NCI-H2196 (cell line): Measurements from ENCODE around the gene ZNF532.
"Not testable (repeated sequence)": the region's sequence is repeated elsewhere in the genome, so short reads cannot be mapped to it uniquely, and the experiment has no call there.

Experiments used
- DNase-seq: peaks from one replicate; lab custom pipeline; 2025; ENCODE audit not compliant: unreplicated experiment; lab: John Stamatoyannopoulos, UW

ZNF532 gene

DNA sequence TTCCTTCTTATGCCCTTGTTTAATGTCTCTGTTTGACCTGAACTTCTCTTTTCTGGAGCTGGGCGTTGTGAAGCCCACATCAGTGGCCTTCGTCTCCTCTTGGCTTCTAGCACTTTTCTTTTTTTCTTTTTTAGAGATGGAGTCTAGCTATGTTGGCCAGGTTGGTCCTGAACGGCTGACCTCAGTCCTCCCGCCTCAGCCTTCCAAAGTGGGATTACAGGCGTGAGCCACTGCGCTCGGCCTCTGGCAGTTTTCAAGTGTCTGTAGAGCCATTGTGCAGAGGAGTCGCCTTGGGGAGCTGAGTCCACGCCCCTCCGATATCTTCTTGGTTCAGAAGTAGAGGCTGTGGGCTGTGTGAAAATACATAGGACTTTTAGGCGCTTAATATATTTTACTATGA, 36.5 kb downstream of the ZNF532 start:
- no peak for DNase-seq

DNA sequence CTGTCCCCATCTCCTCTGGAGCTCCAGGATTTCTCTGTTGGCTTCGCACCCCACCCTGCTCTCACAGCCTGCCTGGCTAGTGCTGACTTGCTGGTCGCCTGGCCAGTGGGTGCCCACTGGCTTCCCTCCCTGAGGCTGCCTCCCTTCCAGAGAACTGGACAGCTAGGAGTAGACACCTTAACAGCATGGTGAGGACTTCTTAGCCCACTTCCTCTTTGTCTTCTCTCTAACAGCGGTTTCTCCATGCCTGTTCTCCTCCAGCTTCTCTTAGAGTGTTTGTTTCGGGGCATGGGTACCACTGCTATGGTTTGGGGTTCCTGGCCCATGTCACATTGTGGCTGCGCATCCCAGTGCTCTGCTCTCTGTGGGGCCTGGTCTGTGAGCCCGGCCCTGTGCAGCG, 37.1 kb downstream of the ZNF532 start:
- DNase-seq: no peak

DNA sequence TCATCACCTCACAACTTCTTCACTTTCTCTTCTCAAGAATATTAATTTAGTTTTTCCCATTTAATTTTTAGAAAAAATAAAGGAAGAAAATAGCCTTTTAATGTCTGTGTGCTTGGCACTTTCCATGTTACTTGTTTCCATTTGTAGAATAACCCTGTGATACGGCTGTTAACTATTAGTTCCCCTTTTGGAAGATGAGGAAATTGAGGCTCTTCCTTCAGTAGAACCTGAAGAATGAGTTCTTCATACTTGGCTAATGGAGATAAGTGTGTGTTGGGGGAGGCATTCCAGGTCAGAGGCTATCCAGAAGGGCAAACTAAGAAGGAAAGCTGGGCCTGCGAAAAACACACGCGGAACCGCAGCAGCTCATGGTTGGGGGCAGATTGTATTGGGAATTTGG, 38.3 kb downstream of the ZNF532 start:
- DNase-seq: no peak

DNA sequence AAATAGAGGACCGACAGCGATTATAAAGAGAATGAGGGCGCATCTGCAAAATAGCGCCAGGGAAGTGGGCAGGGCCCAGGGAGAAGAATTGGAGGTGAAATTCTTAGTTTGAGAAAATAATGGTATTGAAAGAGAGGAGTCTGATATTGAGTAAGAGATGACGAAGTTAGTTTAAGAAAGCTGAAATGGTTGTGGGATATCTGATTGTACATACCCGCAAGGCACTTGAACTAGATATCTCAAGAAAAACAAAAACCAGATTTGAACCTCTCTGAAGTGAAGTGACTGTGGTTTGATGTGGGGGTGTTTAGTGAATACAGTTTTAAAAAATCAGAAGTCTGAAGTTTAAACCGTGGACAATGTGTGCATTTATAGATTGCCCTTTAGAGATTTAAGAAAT, 38.9 kb downstream of the ZNF532 start:
- no peak for DNase-seq

DNA sequence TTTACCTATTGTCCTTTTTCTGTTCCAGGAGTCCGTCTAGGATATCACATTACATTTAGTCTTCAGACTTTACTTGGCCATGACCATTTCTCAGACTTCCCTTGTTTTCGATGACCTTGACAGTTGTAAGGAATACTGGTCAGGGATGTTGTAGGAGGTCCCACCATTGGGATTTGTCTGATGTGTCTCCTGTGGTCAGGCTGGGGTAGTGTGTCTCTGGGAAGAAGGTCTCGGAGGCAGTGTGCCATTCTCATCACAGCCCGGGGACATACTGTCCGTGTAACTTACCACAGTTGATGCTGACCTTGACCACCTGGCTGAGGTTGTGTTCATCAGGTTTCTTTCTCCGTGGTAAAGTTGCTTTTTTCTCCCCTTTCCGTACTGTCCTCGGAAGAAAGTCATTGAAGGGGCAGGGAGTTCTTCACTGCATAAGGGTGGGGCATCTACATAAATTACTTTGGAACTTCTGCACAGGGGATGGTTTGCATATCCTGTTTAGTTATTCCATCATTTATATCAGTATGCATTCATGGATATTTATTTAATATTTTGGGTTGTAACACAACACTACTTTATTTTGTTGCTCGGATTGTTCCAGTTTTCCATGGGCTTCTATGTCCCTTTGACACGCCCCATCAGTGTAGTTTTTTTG, 41.2 kb downstream of the ZNF532 start:
- no peak for DNase-seq

DNA sequence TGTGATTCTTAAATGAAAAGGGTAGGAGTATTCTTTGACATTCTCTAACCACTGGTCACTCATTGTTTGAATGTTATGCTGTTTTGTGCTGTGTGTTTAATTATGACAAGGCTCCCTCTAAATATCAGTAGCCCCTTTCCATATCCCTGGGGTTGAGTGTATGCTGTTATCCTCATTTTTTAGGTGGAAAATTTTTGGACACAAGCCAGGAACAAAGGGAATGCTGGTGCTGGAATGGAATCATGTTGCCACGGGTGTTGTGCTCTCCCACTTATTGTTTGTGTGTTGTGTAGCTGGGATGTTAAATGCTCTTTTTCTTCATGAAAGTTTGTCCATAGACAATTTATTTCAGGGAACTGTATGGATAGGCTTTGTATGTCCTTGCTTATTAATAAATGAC, 43.3 kb downstream of the ZNF532 start:
- no peak for DNase-seq

DNA sequence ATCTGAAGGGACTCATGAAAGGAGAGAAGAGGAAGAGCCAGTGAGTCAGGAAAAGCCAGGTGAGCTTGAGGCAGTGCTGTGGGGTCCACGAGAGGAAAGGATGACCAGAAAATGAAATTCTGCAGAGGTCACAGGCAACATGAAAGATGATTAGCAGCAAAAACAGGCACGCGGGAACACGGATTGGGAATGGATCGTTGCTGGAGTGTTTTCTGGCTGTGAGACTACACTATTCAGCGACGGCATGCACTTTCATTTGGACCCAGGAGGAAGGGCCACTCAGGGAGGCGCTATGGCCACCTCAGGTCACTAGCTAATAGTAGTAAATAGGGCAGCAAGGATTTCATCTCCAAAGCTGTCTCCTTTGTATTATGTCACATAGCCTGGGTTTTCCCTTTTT, 44.8 kb downstream of the ZNF532 start:
- no peak for DNase-seq

DNA sequence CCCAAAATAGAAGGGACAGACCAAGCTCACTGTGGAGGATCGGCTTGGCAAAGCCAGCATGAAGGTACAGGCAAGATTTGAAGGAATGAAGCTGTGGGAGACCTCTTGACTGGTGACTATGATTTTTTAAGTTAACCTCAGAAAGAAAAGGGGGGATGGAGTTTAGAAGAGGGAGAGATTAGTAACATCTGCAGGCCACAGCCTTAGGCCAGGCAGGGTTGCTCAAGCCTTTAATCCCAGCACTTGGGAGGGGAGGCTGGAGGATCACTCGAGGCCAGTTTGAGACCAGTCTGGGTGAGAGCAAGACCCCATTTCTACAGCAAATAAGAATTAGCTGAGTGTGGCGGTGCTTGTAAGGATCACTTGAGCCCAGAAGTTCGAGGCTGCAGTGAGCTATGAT, 46.6 kb downstream of the ZNF532 start:
- no peak for DNase-seq

DNA sequence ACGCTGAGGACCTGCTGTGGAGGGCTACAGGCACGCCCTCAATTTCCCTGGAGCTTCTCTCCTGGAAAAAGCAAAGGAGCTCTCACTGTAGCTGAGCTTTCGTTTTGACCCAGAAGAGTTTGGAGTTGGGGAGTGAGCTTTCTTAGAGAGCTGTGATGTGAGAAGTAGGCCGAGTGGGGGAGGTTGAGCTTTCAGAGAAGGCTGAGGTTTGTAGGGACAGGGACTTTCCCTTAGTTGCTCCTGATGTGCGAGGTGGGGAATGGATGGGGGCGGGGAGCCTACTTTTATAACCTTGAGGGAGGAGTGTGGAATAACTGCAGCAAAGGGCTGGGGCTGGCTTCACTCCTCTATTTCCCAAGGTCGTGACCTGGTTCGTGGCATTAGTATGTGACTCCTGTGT, 47.1 kb downstream of the ZNF532 start:
- no peak for DNase-seq

DNA sequence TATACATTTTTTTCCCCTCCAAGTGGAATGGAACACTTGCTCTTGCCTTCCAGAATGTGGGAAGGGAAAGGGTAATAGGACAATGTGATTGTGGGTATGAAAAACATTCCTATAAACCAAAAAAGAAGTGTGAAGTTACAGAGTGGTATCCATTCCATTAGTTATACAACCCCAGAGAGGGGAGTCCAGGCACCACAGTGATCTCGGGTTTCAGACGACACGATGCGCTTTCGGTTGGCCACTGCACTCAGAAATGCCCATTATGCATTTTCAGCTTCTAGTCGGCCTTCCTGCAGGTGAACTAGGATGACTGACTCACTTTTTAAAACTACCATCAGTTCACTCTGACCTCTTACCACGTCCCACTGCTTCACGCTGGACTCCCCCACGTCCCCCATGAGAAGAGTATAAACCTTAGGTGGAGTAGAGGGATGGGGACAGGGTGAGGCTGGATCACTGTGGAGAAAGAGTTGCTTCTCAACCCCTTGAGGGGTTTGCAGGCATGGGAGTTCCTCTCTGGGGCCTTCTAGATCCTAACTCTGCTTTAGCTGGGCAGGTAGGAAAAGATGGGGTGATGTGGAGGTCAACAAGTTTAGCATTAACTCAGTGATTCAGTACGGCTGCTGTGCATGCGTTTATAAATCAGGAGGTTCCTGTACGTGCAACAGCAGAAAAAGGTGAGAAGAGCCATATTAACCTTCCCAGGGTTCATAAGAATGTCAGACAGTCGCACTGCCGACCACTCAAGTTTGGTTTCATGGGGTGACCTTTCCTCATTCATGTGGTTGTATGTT, 50.5 kb downstream of the ZNF532 start:
- DNase-seq: no peak

DNA sequence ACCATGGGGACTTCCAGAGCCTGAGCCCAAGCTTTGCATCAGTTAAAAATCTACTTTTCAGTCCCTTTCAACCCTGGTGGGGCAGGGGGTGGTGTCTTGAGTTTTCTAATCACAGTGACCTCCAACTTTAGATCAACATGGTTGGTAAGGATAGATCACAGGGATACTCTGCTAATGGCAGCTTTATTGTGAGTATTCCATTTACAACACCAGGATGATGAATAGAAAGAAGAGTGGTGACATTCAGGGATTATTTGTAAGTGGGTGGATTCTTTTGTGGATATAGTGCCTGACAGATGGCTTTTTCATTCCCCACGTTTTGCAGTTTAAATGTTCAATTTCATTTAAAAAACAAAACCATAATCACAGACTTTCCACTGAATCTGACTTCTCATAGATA, 51.3 kb downstream of the ZNF532 start:
- no peak for DNase-seq

DNA sequence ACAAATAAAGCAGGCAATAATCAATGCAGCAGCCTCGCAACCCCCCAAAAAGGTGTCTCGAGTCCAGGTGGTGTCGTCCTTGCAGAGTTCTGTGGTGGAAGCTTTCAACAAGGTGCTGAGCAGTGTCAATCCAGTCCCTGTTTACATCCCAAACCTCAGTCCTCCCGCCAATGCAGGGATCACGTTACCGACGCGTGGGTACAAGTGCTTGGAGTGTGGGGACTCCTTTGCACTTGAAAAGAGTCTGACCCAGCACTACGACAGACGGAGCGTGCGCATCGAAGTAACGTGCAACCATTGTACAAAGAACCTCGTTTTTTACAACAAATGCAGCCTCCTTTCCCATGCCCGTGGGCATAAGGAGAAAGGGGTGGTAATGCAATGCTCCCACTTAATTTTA, 55.3 kb downstream of the ZNF532 start:
- not testable (repeated sequence) for DNase-seq

DNA sequence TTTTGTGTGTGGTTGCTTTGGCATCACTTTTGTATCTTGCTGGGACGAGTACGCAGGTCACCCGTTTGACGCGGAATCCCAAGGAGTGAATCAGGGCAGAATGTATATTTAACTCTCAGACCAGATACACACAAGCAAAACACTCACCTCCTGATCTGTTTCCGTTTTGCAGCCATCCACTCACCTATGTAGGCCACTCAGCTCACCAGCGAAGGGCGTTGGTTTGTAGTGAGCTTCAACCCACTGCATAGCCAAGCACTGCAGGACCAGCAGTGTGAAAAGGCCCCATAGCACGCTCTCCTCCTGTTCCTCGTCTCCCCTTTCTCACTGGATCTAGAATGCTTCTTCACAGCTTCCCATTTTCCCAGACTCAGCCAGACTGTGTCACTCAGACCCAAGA, 58.3 kb downstream of the ZNF532 start:
- no peak for DNase-seq

DNA sequence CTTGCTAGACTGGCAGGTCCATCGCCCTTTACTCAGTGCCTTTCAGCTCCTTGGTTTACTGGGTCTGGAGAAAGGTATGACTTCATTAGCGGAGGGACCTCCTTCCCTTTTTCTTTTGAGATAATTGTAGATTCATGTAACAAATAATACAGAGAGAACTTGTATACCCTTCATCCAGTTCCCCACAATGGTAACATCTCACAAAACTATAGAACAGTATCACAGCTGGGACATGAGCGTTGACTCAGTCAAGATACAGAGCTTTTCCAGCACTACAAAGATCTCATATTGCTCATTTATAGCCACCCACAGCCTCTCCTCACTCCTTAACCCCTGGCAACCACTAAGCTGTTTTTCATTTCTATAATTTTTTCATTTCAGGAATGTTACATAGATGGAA, 59.8 kb downstream of the ZNF532 start:
- DNase-seq: no peak

DNA sequence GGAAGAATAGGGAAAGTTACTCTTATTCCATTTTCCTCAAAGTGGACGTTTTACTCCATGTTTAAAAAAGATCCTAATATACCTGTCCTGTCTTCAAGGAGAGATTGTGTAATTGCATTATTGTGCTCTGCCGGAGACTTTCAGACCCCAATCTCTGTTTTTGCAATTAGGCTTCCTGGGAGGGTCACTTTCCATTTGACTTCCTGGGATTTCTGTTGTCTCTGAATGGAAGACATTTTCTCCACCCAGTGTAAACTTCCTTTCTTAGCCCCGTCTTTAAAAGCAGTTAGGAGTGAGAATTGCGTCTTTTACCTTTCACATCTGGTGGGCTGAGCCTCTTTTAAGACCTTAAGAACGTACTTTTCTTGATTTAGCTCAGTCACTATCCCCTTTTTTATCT, 63.0 kb downstream of the ZNF532 start:
- DNase-seq: no peak

DNA sequence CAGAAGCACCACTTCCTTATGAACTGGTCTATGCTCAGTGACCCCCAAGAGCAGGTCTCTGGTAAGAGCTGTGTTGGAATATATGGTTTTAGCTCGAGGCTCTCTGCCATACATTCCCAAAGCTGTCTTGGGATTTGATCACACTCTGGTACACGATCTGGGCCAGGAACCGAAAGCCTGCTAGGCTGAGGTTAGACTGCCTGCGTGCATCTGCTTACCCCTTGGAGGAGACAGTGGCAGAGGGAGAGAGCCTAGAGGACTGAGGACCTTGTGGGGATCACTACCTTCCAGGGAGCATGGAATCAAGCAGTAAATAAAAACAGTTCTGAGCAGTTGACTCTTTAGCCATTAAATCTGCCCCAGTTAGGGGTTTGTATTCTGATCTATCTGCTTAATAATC, 63.7 kb downstream of the ZNF532 start:
- no peak for DNase-seq

DNA sequence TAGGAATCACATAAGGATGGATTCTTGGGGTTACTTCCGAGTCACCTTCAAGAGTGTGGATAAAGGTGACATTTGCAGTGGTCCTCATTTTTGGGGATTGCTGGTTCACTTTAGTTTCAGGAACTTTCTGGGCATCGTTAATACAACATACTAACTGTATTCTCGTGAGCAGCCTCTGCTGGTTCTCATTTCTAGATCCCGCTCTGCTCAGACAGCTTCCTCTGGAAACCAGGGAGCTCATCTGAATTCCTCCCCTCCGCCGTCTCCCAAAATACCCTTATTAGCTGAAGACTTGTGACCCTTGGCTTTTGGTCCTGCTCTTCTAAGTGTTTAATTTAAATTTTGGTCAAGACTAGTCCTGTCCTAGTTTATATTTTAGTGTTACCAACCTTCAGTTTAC, 64.5 kb downstream of the ZNF532 start:
- no peak for DNase-seq

DNA sequence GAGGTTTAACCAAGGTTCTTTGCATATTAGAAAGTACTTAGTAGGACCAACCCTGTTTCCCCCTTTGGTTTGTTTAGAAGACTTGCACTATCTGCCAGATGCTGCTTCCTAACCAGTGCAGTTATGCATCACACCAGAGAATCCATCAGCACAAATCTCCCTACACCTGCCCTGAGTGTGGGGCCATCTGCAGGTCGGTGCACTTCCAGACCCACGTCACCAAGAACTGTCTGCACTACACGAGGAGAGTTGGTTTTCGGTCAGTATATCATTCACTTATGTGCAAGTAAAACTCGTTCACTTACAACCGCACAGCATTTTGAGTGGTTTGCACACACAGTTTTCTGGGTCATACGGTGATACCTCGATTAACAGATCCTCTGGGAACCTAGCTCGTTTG, 69.7 kb downstream of the ZNF532 start:
- DNase-seq: no peak

DNA sequence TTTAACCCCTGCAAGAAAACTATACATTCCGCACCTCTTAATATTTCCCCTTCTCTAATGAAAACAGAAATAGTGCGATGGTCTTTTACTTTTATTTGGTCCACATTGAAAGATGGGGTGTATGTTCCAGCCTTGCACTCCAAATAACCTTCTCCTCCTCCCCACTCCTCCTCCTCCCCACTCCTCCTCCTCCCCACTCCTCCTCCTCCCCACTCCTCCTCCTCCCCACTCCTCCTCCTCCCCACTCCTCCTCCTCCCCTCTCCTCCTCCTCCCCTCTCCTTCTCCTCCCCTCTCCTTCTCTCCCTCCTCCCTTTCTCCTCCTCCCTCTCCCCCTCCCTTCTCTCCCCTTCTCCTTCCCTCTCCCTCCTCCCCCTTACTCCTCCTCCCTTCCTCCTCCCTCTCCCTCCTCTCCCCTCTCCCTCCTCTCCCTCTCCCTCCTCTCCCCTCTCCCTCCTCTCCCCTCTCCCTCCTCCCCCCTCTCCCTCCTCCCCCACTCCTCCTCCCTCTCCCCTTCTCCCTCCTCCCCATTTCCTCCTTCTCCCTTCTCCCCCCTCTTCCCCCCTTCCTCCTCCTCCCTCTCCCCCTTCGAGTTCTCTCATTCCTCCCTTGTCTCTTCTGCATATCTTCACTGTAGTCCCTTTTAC, 70.4 kb downstream of the ZNF532 start:
- DNase-seq: no peak

DNA sequence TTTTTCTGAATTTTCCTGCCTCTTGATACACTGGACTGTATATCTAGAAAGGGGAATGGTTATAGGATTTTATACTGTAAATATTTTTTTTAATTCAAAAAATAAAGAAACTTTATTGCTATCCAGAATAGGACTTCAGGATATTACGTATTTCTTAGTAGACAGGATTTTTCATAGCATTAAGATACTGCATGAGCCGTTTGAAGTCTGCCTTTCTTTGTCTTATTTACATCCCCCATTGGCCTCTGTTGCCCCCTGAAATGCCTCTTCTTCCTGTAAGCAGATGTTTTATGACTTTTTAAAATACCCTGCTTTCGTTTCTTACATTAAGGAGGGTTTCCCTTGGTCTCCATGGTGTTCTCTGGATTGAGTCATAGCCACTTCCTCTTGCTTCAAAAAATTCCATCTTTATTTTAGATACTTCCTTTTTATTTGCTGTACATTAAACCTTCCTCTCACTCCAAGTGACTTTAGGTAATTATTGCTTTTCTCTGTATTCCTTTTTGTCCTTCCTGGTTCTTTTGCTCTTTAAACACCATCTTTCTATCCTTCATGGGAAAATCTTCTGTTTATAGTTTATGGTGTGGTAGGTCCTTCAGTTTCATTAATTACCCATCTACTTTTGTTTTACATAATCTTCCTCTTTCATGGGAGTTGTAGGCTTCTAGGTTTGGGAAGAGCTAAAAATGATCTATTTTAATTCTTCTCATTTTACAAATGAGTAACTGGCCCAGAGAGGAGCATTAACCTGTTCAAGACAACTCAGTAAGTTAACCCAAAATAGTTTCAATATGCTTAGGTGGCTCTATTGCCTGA, 72.6 kb downstream of the ZNF532 start:
- no peak for DNase-seq

DNA sequence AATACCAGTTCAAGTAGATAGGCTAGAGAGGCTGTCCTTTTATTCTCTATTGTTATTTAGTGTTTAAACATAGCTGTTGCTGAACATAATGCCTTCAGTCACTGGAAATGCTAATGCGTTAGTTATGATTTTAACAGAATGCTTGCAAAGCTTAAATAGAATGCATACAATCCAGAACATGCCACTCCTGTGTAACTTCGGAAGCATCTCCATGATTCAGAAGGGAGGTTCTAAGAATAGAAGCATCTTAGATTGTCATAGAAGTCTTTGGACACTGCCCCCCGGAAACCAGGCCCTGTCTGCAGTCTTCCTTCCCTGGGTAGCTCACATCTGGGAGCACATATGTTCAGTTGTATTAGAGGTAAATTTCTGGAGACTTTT, 73.2 kb downstream of the ZNF532 start:
- no peak for DNase-seq
